Muscle of back (tissue), 11 donors: ENCODE results near the gene CACNA1F. TPM values are rescaled to one million over a fixed set of nuclear protein-coding genes. Genes with fewer than 3 reads are reported as not detected.

Source experiments
- DNase-seq, 3 donors: peaks; one replicate each; pipeline versions ENCODE4 v3.0.0 to v3.0.0-alpha.2; 2013
- polyA plus RNA-seq, 10 donors: library from polyadenylated mRNA; unstranded; fragments of 120-200 nt; gene quantifications; one replicate each; pipeline ENCODE4 v1.2.1, GENCODE V29; 2013; ENCODE audit not compliant: insufficient read length in 10 of 10

CACNA1F gene
- polyA plus RNA-seq, 10 donors: 0.05 to 0.27 TPM; not detected in 8

DNA sequence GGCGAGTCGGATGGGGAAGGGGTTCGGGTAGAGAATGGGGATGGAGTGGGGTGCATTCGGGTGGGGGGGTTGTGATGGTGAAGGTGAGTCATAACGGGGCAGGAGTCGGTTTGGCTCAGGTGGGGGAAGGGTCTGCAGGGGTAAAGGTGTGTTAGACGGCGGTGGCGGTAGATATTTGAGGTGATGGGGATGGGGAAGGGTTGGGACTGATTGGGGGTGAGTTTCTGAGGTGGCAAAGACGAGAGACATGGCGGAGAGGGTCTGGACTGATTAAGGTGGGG lies 33.9 kb downstream of the CACNA1F start:
- no peak for DNase-seq

DNA sequence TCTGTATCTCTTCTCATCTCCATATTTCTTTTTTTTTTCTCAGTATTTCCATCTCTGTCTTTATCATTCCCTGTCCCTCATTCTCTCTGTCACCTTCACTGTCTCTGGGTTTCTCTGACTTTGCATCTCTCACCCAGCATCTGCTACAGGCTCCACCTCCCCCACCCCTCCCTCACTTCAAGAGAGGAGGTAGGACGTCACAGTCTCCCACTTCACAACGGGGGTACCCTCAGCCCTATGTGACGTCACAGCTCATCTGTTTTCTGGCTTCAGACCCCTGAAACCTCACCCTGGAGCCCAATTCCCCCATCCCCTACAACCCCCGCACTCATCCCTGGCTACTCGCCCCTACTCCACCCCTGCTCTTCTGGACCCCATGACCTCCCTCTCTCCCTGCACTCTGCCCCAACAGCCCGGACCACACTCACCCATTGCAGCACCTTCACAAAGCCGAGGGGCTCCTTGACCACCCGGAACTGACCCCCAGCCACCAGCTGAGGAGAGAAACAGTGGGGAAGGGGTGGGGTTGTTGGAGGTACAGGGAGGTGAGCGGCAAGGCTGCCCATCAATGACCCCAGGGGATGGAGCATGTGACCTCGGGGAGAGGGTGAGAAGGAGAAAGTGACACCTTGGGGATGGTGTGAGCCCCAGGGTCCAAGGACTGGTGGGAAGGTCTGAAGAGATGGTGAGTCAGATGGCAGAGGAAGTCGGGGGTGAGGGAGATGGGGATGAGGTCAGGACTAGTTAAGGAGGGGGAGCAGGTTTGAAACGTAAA lies 34.4 kb downstream of the CACNA1F start:
- DNase-seq: no peak

- DNase-seq: no peak
These were observed 35.5 kb downstream of the CACNA1F start for GRCh38 chrX:49197543-49198087.

DNA sequence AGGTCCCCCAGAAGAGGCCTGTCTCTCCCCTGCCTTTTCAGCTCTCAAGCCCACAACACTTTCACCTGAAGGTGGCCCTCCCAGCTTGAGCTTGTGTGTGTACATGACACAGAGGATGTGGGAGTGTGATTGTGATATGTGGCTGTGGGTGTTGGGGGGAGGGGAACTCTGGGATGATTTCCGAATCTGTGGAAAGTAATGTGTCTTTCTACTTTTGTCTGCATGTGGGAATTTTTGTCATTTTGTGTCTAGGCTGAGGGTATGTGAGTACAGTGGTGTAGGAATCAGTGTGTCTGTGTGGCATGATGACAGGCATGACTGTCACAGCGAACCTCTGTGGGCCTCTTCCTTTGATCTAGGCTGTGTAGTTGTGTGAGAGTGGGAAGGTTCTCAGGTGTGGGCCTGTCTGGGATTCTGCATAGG lies 39.6 kb downstream of the CACNA1F start:
- no peak for DNase-seq

DNA sequence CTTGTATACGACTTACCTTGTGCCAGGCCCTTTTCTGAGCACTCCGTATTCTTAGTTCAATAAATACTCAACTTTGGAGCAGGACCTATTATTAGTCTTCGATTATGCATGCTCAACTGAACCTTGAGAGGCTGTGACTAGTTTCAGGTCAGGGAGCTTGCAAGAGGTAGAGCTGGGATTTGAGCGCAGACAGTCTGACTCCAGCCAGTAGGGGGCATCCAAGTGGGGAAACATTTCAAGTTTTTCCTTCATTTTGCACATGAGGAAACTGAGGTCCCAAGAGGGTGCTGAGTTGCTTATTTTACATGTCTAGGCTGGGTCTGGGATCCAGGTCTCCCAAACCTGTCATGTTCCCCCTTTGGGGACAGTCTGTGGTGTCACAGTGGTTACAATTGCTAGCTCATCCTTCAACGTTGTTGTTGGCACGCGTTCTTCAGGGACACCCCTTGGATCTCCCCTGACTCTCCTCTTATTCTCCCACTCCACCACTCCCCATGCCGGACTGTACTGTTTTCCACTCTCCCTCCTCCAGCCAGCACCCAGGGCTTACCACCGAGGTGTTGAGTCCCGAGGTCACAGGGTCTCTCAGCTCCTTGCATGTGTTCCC lies 40.3 kb downstream of the CACNA1F start:
- no peak for DNase-seq

- DNase-seq: no peak
These were observed 41.5 kb downstream of the CACNA1F start for GRCh38 chrX:49191574-49192011.

- DNase-seq: peak; percentile 95 to 99 (median 97)
These were observed 42.1 kb downstream of the CACNA1F start for GRCh38 chrX:49190821-49191573.

DNA sequence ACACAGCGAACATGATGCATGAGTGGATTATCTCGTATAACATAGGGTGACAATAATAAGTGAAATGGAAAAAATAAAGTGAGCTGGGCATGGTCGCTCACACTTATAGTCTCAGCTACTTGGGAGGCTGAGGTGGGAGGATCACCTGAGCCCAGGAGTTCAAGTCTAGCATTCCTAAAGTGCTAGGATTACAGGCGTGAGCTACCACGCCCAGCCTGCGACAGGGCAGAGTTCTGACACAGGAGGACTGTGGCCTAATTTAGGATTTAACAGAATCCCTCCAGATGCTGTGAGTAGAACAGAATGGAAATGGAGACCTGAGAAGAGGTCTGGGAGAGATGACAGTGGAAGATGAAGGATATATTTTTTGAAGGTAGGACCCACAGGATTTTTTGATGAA lies 43.5 kb downstream of the CACNA1F start:
- no peak for DNase-seq

DNA sequence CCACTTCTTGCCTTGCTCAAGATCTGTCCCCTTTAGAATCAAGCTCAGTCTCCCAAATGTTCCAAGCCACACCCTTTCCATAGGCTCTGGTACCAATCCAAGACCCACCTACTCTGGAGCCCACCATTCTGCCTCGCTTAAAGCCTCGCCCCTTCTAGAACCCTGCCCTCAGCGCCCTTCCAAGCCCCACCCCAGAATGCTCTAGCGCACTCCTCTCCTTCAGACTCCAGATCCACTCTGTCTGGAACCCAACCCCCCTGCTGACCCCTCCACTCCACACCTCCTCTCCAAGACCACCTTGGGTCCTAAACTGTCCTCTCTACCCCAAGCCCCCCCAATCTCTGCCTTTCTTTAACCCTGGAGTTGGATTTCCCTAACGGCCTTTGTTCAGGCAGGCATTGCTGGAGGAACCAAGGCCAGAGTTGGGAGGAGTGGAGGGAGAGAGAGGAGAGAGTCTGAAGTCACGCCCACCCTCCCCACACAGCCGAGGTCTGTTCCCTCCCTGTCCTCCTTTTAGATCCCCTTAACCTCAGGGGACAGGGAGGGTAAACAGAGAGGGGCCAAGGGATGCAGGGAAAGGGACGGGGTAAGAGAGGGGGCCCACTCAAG lies 44.6 kb downstream of the CACNA1F start:
- DNase-seq: no peak

GRCh38 chrX:49187526-49187925 lies 45.6 kb downstream of the CACNA1F start:
- no peak for DNase-seq

DNA sequence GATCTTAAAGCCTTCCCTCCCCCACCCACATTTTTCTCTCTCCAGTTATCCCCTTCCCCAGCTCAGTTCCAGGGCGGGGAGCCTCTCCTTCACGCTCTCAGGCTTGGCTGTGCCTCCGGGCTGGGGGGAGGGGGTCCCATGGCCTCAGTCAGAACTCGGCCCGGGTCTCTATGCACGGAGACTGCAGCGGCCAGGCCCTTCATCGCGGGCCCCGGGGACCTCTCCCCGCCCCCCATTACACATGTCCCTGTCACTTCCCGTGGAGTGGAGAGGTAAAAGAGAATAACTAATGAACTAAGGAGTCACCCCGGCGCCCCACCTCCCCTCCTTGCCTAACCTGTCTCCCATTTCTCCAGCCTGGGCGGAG lies 46.1 kb downstream of the CACNA1F start:
- DNase-seq: no peak

- peak; percentile 50 to 79 (median 62) for DNase-seq
These were observed 46.8 kb downstream of the CACNA1F start, which contains the start of gene PRICKLE3 for GRCh38 chrX:49186125-49187027. PRICKLE3 (minus strand) TSS chrX:49186373; CDS start chrX:49186297, 76 bp downstream.

DNA sequence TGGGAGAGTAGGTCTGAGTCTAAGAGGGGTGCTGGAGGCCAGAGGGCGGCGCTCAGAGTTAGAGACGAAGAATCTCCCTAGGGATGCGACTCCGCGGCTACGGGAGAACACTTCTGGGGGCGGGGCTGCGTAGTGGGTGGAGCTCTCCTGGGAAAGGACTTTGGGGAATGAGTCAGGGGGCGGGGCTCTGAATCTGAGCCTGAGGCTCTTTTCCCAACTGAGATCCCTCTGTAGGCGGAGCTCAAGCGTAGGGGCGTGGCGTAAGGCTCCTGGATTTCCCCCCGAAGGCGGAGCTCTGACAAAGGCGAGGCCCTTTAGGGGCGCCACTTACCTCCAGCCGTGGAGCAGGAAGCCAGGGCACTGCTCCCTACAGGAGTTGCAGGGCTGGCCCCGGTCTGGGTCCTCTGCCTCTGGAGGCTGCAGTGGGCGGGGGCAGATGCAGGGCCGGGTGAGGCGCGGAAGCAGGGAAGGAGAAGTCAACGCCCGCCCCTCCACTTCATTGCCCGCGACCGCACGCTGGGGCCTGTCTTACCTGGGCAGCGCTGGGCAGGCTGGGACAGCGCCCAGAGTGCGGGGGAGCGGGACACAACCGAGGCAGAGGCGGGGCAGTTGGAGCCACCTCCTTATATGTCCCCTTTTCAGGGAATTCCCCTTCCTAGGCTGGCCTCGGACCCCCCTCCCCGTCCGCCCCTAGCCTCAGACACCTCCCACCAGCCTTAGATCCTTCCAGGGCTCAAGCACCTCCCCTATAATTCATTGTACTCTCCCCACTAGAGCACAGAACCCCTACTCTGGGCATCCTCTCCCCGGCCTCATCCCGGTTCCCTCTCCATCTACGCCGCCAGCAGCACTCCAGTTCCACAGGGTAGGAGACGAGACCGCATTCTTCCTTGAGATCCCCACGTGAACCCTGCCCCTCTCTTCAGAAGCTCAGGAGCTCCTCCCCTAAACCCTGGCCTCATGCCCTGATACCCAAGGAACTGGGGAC lies 48.6 kb downstream of the CACNA1F start:
- peak in 2 of 3 donors; percentile 65 to 75 for DNase-seq

DNA sequence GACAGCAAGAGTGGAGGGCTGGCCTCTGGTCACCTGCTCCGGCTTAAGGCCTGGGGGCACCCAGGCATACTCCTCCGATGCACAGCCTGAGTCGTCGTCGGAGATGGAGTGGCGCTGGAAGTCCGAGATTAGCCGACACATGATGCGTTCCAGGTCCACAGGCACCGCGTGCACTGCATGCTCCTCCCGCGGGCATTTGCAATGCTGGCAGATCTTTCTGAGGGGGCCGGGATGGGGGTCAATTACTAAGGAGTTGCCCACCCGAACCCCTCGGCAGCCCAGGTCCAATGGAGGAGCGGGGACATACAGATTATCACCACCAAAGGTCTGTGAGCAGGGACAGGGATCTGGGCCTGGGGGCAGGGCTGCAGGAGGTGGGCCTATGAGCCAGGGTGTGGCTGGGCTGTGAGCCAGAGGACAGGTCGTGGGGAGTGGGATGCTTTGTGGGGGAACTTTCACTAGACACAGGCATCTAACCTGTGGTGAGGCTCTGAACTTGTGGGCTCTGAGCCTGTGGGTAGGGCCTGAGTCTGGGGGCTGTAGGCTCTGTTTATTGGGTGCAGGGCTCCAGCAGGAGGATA lies 49.3 kb downstream of the CACNA1F start:
- DNase-seq: no peak

DNA sequence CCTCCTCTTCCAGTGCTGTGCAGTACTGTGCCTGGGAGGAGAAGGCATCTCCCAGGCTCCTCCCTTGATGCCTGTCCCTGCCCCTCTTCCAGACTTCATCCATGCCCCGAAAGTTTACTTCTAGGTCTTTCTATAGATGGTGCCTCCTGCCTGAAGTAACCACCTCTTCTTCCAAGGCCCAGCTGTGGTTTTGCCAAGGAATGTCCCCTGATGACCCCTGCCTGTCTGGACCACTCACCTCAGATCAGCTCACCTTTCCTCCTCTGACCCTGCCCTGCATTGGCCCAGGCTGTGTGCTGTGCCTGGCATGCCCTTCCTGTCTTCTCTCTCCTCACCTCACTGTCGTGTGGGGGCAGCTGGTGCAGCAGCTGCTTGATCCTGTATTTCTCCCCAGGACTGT lies 53.8 kb downstream of the CACNA1F start:
- DNase-seq: no peak

DNA sequence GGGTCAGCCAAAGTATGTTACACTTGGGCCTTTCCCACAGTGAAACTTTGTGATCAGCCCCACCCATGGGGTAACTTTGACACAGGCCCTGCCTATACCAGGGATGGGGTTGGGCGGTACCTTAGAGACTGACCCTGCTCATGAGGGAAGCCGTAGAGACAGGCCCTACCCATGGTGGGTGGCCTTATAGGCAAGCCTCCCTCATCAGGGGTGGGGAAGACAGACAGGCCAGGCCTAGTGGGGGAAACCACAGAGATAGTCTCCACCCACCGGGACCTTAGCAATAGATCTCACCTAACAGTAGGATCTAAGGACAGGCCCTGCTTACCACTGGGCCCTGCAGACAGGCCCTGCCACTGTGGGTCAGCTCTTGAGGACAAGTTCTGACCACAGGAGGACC lies 54.6 kb downstream of the CACNA1F start:
- no peak for DNase-seq

DNA sequence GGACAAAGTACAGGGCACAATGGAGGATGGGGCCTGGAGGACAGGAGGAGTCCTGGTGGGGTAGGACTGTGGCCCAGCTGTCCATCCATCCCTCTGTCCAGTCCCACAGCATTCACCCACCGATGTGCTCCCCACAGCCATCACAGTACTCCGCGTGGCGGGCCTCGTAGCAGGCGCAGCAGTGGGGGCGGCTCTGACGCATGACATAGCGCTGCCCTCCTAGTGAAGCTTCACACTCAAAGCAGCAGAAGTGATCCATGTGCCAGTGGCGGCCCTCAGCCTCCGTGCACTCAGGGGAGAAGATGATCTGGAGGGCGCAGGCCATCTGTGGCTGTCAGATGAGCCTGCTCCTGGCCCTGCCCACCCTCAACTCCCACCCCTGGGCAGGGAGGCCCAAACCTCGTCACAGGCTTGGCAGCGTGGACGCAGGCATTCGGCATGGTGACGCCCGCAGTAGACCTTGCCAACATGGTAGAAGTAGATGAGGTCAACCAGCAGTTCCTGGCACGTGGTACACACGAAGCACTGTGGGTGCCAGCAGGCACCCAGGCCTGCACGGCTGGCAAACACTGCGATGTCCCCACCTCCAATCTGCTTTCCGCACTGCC lies 55.2 kb downstream of the CACNA1F start:
- DNase-seq: no peak

DNA sequence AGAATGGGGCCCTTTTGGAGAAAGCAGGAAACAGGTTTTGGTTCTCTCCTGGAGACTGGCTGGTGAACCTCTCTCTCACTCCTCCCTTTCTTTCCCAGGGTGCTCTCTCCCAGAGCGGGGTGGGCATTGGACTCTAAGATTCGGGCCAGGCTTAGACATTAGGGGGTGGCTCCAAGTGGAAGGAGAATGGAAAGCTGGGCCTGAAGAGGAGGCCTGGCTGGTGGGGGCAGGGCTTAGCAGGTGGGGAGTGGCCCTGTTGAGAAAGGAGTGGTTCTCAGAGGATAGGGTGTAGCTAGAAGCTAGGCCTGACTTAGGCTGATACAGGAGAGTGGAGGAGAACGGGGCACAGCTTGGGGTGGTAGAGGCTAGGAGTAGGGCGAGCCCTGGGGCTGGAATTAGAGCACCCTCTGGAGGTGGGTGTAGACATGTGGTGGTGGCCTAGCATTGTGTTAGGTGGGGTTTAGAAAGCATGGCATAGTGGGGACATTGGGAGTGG lies 55.8 kb downstream of the CACNA1F start:
- no peak for DNase-seq
